Loucy (cell line): ENCODE data around the gene FAM193B.

Experiments
- CTCF ChIP-seq: fragments of 200-600 bp; sonication (generic); conservative IDR thresholded peaks from 2 replicates; pipeline ENCODE4 v1.5.1; 2014; ENCODE audit warnings: mild to moderate bottlenecking, antibody characterized with exemption, low read length
- EZH2phosphoT487 ChIP-seq: fragments of 200-600 bp; IDR thresholded peaks from 2 replicates; pipeline ENCODE4 v1.6.1; 2018; ENCODE audit warnings: antibody characterized with exemption, mild to moderate bottlenecking, moderate library complexity, borderline replicate concordance

- TF ChIP-seq CTCF (no peak), EZH2phosphoT487 (no peak)
These were observed 75.4 kb downstream of the FAM193B start for GRCh38 chr5:177478711-177479646.
